Measurements from ENCODE around the gene NINJ2.

GRCh38 chr12:666066-666465, 2.8 kb upstream of the NINJ2 start:
- TF ChIP-seq CTCF (IDR thresholded peaks at IDR 0.05) (no peak), POLR2A (IDR thresholded peaks at IDR 0.05) (no peak)

Measured in right lobe of liver (tissue), 4 donors.